Measurements from ENCODE around the gene BFAR.
"Not testable (repeated sequence)": the region's sequence is repeated elsewhere in the genome, so short reads cannot be mapped to it uniquely, and the experiment has no call there.

BFAR gene

DNA sequence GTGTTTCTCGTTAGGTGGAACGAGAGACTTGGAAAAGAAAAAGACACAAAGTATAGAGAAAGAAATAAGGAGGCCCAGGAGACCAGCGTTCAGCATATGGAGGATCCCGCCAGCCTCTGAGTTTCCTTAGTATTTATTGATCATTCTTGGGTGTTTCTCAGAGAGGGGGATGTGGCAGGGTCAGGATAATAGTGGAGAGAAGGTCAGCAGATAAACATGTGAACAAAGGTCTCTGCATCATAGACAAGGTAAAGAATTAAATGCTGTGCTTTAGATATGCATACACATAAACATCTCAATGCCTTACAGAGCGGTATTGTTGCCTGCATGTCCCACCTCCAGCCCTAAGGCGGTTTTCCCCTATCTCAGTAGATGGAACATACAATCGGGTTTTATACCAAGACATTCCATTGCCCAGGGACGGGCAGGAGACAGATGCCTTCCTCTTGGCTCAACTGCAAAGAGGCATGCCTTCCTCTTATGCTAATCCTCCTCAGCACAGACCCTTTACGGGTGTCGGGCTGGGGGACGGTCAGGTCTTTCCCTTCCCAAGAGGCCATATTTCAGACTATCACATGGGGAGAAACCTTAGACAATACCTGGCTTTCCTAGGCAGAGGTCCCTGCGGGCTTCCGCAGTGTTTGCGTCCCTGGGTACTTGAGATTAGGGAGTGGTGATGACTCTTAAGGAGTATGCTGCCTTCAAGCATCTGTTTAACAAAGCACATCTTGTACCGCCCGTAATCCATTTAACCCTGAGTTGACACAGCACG lies 3.6 kb downstream of the BFAR start:
- not testable (repeated sequence) for DNase-seq

DNA sequence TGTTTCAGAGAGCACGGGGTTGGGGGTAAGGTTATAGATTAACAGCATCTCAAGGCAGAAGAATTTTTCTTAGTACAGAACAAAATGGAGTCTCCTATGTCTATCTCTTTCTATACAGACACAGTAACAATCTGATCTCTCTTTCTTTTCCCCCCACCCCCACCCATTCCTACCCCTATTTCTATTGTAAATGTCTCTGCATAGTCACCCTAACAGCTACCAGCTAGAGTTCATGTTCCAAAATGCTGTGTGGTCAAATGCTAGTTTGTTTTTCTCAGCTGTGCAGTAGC lies 4.1 kb downstream of the BFAR start:
- DNase-seq: not testable (repeated sequence)

DNA sequence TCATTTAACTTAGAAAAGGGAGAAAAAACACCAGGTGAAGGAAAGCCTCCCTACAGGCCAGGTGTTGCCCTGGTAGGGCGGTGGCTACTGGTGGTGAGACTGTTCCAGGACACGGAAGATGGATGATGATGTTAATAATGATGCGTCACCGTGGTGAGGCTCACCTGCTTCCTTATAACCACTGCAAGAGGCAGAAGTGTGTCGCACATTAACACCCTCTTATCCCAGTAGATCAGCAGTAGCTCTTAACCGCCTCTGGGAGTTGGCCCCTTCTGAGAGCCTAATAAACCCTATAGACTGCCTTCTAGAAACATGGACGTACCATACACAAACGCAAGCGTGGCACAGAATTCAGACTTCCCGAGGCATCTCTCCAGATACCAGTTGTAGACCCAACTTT lies 7.8 kb downstream of the BFAR start:
- DNase-seq: no peak

DNA sequence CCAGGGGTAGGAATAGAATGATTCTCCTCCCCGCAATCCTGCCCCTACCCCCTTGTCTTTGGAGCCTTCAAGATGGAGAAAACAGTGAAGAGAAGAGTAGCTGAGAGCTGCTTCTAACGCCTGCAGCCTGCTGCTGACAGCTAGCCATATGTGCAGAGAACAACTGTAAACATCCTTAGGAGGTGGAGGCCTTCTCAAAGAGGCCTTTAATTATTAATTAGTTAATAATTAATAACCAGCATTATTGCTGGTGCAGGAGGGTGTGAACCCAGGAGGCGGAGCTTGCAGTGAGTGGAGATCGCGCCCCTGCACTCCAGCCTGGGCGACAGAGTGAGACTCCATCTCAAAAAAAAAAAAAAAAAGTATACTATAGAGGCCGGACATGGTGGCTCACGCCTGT lies 8.5 kb downstream of the BFAR start:
- no peak for DNase-seq

DNA sequence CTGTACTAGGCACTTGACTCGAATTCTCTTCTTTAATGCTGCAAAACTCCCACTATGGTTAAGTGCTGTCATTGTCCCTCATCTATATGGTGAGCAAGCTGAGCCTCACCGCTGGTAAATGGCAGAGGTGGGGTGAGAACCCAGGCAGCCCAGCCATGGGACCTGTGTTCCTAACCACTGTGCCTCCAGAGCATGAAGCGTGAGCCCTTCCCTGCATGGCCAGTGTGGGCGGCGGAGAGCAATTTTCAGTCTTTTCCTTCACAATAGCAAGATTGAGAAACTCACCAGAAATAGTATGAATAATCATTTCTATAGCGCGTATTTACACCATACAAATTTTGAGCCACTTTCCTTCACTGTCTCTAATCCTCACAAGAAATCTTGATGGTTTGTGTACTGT lies 9.2 kb downstream of the BFAR start:
- DNase-seq: no peak

DNA sequence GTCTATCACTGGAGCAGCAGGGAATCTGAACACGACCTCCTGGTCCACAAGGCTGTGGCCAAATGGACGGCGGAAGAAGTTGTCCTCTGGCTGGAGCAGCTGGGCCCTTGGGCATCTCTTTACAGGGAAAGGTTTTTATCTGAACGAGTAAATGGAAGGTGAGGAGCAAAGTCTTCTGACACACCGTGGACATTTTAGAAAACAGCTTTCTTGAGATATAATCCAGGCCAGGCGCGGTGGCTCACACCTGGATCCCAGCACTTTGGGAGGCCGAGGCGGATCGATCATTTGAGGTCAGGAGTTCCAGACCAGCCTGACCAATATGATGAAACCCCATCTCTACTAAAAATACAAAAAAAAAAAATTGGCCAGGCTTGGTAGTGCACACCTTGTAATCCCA lies 17.1 kb downstream of the BFAR start:
- no peak for DNase-seq

DNA sequence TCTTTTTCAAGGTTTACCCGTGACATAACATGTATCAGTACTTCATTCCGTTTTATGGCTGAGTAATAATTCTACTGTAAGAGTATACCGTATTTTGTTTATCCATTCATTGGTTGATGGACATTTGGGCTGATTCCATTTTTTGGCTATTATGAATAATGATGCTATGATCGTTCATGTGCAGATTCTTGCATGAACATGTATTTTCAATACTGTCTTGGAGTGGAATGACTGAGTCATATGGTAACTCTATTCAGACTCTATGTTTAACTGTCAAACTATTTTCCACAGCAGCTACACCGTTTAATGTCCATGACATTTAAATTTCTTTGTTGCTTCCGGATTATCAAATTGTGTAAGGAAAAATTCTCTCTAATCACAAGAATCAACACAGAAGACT lies 17.9 kb downstream of the BFAR start:
- no peak for DNase-seq

DNA sequence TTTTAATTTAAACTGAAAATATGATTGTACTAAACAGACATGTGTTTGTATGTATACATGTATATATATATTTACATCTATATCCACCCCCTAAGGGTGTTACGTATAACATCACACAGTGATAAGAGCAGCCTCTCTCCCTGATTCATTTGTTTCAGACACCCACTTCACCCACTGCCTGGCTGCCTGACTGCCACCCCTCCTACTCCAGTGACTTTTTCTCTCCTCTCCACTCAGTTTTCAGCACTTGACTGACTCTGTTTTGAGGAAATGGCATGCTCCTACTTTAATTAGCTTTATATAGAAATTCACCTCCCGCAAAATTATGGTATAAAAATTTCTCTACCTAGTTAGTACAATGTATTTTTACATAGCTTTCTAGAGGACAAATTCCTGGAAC lies 20.0 kb downstream of the BFAR start:
- no peak for DNase-seq

DNA sequence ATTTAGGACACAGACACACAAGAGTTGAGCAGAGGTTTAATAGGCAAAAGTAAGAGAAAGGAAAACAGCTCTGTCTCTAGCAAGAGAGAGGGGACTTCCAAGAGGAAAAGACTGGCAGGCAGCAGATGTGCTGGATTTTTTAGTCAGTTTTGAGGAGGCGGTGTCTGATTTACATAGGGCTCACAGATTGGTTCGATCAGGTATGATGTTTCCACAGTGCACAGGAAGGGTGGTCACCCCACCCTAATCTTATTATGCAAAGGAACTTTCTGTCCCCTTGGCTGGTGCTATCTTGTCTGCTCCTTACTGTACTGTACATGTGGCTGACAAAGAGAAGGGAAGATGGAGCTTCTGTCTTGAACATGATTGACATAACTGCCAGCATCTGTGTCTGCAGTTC lies 25.3 kb downstream of the BFAR start:
- no peak for DNase-seq

DNA sequence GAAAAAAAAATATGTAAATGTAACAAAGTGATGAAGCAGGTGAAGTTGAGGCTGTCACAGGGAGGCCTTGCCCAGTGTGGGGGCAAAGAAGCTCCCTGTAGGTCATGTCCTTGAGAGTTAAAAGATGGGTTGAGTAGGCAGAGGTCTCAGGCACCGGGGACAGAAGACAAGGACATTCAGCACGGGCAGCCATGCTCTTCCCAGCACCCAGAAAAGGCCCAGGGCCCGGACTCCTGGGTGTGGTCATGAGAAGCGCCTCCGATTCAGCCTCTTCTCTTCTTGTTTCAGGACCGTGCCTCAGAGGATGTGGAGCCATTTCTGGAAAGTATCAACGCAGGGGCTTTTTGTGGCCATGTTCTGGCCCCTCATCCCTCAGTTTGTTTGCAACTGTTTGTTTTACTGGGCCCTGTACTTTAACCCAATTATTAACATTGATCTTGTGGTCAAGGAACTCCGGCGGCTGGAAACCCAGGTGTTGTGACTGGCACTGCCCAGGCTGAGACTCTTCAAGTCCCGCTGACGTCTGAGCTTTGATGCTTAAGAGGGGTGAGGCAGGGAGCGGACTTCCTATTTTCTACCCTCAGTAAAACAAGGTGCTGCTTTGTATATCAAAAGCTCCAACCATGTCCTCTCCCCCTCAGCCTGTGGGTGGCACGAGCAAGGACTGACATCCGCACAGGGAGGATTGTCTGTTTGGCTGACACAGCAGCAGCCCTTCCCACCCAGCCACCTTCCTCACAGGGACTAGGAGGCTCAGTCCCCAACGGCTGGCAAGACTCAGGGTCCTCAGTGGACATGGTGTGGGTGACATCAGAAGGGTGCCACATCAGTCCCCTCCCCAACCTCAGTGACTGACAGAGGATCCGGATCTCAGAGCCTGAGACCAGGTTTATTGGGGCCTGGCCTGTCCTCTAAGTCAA lies 34.9 kb downstream of the BFAR start:
- DNase-seq: no peak

DNA sequence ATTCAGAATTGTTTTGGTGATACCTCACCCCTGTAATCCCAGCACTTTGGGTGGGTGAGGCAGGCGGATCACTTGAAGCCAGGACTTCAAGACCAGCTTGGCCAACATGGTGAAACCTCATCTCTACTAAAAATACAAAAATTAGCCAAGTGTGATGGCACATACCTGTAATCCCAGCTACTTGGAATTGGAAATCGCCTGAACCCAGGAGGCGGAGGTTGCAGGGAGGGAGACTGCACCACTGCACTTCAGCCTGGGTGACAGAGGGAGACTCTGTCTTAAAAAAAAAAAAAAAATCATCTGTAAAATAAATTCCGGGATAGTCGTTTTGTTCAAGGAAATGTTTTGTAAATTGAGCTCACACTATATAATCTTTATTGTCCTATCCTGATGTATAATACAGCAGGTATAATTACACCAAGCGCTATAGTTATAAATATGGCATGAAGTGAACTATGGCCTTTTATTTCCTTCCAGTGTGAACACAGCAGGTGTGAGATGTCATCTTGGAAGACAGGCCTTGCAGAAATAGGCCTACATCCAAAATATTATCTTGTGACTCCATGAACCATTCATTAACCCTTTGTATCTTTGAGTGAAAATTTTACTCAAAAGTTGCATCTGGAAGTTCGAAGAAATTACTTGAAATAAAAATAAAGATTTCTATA lies 35.9 kb downstream of the BFAR start:
- no peak for DNase-seq

DNA sequence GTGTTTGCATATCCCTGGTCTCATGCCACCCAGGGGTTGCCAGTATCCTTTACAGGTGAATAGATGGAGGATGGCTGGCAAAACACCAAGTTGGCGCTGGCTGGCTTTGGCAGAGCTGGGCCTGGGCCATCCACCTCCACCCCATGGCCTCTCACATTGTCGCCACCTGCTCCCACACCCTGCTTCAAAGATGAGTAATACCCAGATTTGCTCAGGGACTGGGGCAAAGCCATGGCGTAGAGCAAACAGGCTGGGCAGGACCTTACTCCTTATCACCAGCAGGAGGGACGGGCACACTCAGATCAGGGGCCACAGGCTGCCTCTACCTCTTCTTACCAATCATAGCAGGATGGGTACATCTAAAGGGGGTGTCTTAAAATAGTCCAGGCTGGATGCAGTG lies 37.0 kb downstream of the BFAR start:
- DNase-seq: no peak

DNA sequence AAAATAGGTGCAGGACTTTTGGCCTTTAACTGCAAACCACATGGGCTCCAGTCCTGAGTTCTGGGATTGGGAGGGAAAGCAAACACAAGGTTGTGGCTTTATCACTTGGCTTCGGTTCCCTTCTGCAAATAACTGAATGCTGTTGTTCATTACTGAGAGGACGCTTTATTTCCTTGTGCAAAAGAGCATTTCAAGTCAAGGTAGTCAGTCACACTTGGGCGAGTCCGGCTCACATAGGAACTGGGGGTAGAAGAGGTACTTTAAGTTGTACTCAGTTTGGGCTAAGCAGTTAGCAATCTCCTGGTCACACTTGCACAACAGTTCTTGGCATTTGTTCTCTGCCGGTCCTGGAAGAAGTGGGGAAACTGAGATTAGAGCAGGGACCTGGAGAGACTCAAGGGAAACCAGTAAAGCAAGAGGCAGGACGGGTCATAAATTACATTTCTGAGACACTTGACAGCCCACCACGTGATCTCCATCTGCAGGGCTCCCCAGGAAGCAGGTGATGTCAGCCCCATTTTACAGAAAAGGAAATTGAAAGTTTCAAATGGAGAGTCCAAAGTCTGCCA lies 39.7 kb downstream of the BFAR start:
- DNase-seq: no peak

DNA sequence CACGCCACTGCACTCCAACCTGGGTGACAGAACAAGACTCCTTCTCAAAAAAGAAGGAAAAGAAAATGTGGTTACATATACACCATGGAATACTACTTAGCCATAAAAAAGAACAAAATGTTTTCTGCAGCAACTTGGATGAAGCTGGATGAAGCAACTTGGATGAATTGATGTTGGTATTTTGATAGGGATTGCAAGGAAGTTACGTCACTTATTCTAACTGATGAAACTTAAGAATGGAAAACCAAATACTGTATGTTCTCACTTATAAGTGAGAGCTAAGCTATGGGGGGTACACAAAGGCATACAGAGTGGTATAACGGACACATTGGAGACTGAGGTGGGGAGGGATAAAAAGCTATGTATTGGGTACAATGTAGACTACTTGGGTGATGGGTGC lies 43.9 kb downstream of the BFAR start:
- no peak for DNase-seq

DNA sequence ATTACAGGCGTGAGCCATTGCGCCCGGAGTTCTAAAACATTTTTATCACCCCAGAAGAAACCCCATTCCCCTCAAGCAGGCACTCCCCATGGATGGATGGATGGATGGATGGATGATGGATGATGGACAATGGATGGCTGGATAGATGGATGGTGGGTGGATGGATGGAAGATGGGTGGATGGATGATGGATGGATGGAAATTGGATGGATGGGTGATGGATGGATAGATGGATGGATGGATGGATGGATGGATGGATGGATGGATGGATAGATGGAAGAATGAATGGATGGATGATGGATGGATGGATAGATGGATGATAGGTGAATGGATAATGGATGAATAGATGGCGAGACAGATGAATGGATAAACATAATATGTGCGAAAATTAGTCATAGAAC lies 44.9 kb downstream of the BFAR start:
- no peak for DNase-seq

DNA sequence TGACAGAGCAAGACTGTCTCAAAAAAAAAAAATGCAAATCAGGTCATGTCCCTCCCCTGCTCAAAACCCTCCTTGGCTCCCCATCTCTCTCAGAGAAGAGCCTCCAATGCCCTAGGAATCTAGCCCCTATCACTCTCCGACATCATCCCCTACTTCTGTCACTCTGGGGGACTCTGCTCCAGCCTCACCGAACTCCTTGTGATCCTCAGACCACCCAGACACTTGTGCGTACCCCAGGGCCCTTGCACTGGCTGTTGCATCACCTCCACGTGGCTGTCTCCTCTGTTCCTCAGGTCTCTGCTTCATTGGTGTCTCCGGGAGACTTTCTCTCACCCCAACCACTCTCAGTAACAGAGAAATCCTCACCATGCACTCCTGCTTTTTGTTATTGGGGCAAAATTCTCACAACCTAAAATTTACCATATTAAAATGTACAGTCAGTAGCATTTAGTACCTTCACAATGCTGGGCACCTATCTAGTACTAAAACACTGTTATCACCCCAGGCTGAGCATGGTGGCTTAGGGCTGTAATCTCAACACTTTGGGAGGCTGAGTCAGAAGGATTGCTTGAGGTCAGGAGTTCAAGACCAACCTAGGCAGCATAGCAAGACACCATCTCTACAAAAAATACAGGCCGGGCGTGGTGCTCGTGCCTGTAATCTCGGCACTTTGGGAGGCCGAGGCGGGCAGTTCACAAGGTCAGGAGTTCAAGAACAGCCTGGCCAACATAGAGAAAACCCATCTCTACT lies 46.2 kb downstream of the BFAR start:
- no peak for DNase-seq

DNA sequence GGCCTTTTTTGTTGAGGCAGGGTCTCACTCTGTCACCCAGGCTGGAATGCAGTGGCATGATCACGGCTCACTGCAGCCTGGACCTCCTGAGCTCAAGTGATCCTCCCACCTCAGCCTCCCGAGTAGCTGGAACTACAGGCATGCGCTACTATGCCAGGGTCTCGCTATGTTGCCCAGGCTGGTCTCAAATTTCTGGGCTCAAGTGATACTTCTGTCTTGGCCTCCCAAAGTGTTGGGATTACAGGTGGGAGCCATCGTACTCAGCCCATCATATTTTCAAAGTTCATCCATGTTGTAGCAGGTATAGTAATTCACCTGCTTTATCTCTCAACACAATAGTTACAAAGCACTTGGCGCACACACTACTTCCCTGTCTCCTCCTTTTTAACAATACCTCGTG lies 47.6 kb downstream of the BFAR start:
- not testable (repeated sequence) for DNase-seq

DNA sequence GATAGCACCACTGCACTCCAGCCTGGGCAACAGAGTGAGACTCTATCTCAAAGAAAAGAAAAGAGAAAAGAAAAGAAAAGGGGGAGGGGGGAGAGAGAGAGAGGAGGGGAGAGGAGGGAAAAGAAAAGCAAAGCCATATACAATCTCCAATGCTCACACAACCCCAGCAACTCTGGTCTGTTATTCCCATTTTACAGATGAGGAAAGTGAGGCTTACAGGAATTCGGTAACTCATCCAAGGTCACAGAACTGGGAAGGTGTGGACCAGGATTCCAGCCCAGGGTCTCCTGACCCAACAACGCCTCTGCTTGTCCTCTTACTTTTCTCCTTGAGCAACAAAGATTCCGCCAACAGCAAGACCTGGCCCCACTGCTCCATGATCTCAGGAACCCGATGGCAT lies 48.4 kb downstream of the BFAR start:
- no peak for DNase-seq

DNA sequence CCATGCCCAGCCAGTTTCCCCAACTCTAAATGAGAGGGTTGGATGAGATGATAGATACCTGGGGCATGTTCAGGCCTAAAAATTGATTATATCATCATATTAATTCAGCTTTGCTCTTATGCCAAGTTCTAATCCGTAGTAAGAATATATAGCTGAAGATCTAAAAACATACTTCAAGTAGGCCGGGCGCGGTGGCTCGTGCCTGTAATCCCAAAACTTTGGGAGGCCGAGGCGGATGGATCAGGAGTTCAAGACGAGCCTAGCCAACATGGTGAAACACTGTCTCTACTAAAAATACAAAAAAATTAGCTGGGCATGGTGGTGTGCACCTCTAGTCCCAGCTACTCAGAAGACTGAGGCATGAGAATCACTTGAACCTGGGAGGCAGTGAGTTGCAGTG lies 49.4 kb downstream of the BFAR start:
- no peak for DNase-seq

DNA sequence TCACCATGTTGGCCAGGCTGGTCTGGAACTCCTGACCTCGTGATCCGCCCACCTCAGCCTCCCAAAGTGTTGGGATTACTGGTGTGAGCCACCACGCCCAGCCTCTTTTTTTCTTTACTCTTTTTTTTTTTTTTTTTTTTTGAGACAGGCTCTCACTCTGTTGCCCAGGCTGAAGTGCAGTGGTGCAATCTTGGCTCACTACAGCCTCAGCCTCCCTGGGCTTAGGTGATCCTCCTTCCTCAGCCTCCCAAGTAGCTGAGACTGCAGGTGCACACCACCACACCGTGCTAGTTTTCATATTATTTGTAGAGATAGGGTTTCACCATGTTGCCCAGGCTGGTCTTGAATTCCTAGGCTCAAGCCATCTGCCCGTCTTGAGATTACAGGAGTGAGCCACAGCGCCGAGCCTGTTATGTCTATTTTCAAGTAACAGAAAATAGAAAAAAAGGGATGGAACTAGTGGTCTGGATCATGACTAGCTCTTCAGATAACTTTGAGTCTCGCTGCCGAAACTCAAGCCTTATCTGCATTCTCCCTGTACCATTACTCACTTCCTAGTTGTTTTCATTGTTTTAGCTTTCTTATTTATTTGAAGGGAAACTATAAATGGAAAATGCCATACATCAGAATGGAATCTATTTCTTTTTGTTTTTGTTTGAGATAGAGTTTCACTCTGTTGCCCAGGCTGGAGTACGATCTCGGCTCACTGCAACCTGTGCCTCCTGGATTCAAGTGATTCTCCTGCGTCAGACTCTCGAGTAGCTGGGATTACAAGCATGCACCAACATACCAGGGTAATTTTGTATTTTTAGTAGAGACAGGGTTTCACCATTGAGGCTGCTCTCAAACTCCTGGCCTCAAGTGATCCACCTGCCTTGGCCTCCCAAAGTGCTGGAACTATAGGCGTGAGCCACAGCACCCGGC lies 53.4 kb downstream of the BFAR start:
- not testable (repeated sequence) for DNase-seq

DNA sequence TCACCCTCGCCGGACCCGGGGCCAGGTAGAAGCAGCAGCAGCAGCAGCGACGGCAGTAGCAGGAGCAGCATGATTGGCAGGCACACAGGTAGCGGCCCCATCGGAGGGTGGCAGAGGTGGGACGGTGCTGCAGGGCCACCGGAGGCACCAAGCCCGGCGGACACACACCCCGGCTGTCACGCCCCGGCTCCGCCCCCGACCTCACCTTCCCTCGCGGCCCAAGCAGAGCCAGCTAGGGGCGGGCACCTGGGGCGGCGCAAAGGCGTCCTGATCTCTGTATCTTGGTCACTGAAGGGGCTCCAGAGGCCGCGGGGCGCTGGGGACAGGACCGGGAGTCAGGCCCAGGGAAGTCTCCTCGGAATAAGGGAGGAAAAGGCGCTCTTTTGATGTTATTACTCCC lies 61.4 kb downstream of the BFAR start, which contains the start of gene PLA2G10:
PLA2G10 (minus strand) TSS at position 180 of the 400 bp plus-strand sequence; CDS start at position 101, 79 bp downstream.
- not testable (repeated sequence) for DNase-seq

DNA sequence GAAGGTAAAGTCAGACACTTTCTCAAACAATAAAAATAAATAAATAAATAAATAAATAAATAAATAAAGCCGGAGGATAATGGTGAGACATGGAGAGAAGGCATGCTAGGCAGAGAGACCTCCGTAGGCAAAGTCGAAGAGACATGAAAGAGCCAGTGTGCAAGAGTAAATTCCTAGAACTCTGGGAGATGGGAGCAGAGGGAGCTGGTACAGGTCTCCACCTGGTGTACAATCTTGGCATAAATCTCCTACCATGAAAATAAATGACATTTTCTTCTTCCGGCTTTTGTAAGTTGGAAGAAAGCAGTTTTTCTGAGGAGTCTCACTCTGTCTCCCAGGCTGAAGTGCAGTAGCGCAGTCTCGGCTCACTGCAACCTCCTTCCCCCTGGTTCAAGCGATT lies 69.1 kb downstream of the BFAR start:
- DNase-seq: not testable (repeated sequence)

Measured in activated naive CD4-positive, alpha-beta T cell treated with anti-CD3 and anti-CD28 coated beads, Interleukin-2, amount 50 U/mL, for 16 hours (primary cell).